Stimulated activated CD4-positive, alpha-beta T cell treated with anti-CD3 and anti-CD28 coated beads, Interleukin-1b, Interleukin-23, amount 100 ng/mL, for 1 hour (primary cell): Measurements from ENCODE around the gene CELA3A.

Source experiments
- DNase-seq, 2 donors: peaks; one replicate each; pipeline ENCODE4 v3.0.0-alpha.2; 2020; ENCODE audit warnings: low read depth in 2 of 2

CELA3A gene

GRCh38 chr1:22050330-22050729 lies 48.9 kb downstream of the CELA3A start:
- DNase-seq, result no peak

- no peak for DNase-seq
These were observed 50.2 kb downstream of the CELA3A start for GRCh38 chr1:22051607-22052114.

- peak; percentile 92 to 96 for DNase-seq
These were observed 50.9 kb downstream of the CELA3A start, which contains the start of gene CDC42 for GRCh38 chr1:22052115-22053016. TSS of gene CDC42 (plus strand) at chr1:22052709. CDS start at chr1:22078479, 25,770 bp downstream.

- DNase-seq, result peak in 1 of 2 donors; percentile 6
These were observed 51.8 kb downstream of the CELA3A start for GRCh38 chr1:22053017-22053860.

- no peak for DNase-seq
These were observed 52.7 kb downstream of the CELA3A start for GRCh38 chr1:22053861-22054770.

GRCh38 chr1:22055463-22055862 lies 54.0 kb downstream of the CELA3A start:
- no peak for DNase-seq

GRCh38 chr1:22056043-22056442 lies 54.6 kb downstream of the CELA3A start:
- DNase-seq, result no peak

GRCh38 chr1:22056936-22057335 lies 55.5 kb downstream of the CELA3A start:
- no peak for DNase-seq

- DNase-seq, result no peak
These were observed 56.4 kb downstream of the CELA3A start for GRCh38 chr1:22057861-22058260.
